Lower leg skin (tissue), 4 donors: ENCODE data around the gene ANKFN1. TPM values are rescaled to one million over a fixed set of nuclear protein-coding genes. Genes with fewer than 3 reads are reported as not detected.

ENCODE experiments used
- DNase-seq, 2 donors: peaks; one replicate each; pipeline ENCODE4 v3.0.0-alpha.2; 2019; ENCODE audit warnings: low spot score in 2 of 2
- H3K4me3 ChIP-seq: fragments of 200-600 bp; sonication (generic); 2 replicates; pipeline ENCODE4 v1.5.1; 2017; ENCODE audit warnings: mild to moderate bottlenecking, low read depth; ENCODE audit not compliant: poor library complexity, severe bottlenecking
- CTCF ChIP-seq, 3 donors: fragments of 450-650 bp; IDR thresholded peaks; one replicate each; pipeline ENCODE4 v1.5.1; 2016; ENCODE audit warnings: antibody characterized with exemption in 3 of 3, mild to moderate bottlenecking in 3 of 3, moderate library complexity in 2 of 3
- POLR2A ChIP-seq, 2 donors: fragments of 450-650 bp; IDR thresholded peaks; one replicate each; pipeline ENCODE4 v1.6.1; 2016 to 2017; ENCODE audit warnings: antibody characterized with exemption in 2 of 2, mild to moderate bottlenecking in 1 of 2, moderate library complexity in 1 of 2
- WGBS, 2 donors: methylation state at CpG; one replicate each; pipeline ENCODE4 v1.1.5; 2018; 5-methylcytosine and 5-hydroxymethylcytosine counted together
- intact Hi-C: fragments of 100-400 bp; cut with DNase I; formaldehyde crosslinking; loops from one replicate; pipeline ENCODE4 v1.15.0; 2023; ENCODE audit warnings: low total_unique reads
- total RNA-seq, 4 donors: library from RNA; depleted of rRNA; stranded (reverse); fragments of >200 nt; gene quantifications; one replicate each; pipeline ENCODE4 v1.1.0, GENCODE V29; 2016

Gene ANKFN1
- total RNA-seq, 4 donors from 2014 or later, result 1.1 to 3.1 (median 1.4) TPM

- no peak overlapping the region for H3K4me3 ChIP-seq
- intact Hi-C loops, result no loop called here
- TF ChIP-seq POLR2A (IDR thresholded peaks at IDR 0.05) (no peak), CTCF (IDR thresholded peaks at IDR 0.05) (no peak)
- WGBS, 2 donors, result 57 to 73% methylated on average over 1 of the region's 1 CpG
- no peak for DNase-seq
Measured at GRCh38 chr17:56305007-56305406, 151.7 kb downstream of the ANKFN1 start.

GRCh38 chr17:56309897-56310296 is 156.6 kb downstream of the ANKFN1 start:
- 83 to 88% methylated on average over 8 of the region's 8 CpGs for WGBS, 2 donors
- DNase-seq, result no peak
- intact Hi-C loops, result no loop called here
- TF ChIP-seq CTCF (IDR thresholded peaks at IDR 0.05) (no peak), POLR2A (IDR thresholded peaks at IDR 0.05) (no peak)
- no peak overlapping the region for H3K4me3 ChIP-seq

- intact Hi-C loops, result no loop called here
- WGBS, 2 donors, result 69 to 75% methylated on average over 5 of the region's 5 CpGs
- TF ChIP-seq POLR2A (IDR thresholded peaks at IDR 0.05), result no peak
- TF ChIP-seq CTCF (IDR thresholded peaks at IDR 0.05), result no peak
- no peak overlapping the region for H3K4me3 ChIP-seq
- no peak for DNase-seq
Measured at GRCh38 chr17:56310782-56311181, 157.5 kb downstream of the ANKFN1 start.

GRCh38 chr17:56313201-56313600 is 159.9 kb downstream of the ANKFN1 start:
- H3K4me3 ChIP-seq, result no peak overlapping the region
- no peak for TF ChIP-seq CTCF (IDR thresholded peaks at IDR 0.05)
- TF ChIP-seq POLR2A (IDR thresholded peaks at IDR 0.05), result no peak
- no peak for DNase-seq
- intact Hi-C loops, result no loop called here

GRCh38 chr17:56314026-56314425 is 160.8 kb downstream of the ANKFN1 start:
- intact Hi-C loops, result no loop called here
- no peak overlapping the region for H3K4me3 ChIP-seq
- no peak for TF ChIP-seq CTCF (IDR thresholded peaks at IDR 0.05)
- no peak for TF ChIP-seq POLR2A (IDR thresholded peaks at IDR 0.05)
- 34 to 82% methylated on average over 3 of the region's 3 CpGs for WGBS, 2 donors
- DNase-seq, result no peak

GRCh38 chr17:56314984-56315602 is 161.8 kb downstream of the ANKFN1 start:
- 66 to 78% methylated on average over 4 of the region's 4 CpGs for WGBS, 2 donors
- intact Hi-C loops, result no loop called here

More at GRCh38 chr17:56314984-56315602, 161.8 kb downstream of the ANKFN1 start:
- H3K4me3 ChIP-seq, result no peak overlapping the region
- TF ChIP-seq POLR2A (IDR thresholded peaks at IDR 0.05), result no peak
- TF ChIP-seq CTCF (IDR thresholded peaks at IDR 0.05), result no peak
- DNase-seq, result no peak
